ENCODE data around the gene TCF25.

The TCF25 gene

DNA sequence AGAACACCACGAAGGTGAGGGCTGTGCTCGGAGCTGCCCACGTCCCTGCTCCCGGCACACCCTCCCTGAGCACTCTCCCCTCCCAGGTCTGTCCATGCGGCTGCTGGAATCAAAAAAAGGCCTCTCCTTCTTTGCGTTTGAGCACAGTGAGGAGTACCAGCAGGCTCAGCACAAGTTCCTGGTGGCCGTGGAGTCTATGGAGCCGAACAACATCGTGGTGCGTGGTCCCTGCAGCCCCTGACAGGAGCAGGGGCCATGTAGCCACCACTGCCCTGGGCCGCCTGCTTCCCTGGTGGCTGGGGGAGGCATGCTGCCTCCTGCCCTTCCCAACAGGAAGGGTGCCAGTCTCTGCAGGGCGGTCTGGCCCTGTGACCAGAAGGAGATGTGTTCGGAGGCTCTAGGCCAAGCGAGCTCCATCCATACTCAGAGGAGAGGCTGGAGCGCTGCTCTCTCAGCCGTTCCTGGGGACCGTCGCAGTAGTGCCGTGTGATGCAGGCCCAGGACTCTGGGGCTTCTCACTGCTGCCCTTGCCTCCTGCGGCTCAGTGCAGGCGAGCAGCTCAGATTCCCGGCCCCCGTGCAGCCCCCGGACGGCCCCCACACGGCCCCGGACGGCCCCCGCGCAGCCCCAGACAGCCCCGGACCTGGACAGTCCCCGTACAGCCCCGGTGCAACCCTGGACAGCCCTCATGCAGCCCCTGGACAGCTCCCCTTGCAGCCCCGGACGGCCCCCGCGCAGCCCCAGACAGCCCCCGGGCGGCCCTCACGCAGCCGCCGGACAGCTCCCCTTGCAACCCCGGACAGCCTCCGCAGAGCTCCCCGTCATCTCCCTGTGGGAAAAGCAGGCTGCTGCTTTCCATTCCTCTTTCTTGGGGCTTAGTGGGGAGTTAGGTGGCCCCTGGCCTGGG lies 20.5 kb downstream of the TCF25 start:
- H3K9me2 ChIP-seq (replicated peaks; ENCODE audit: low read depth, low read length) = no peaks in the 10 kb centered on the region
- no peak overlapping the region for H3K4me3 ChIP-seq (ENCODE audit: low read length, poor library complexity, severe bottlenecking)
- no peaks in the 10 kb centered on the region for H3K79me2 ChIP-seq (ENCODE audit: insufficient read depth, low read length)
- H3K9ac ChIP-seq (ENCODE audit: low read depth, low read length, poor library complexity, severe bottlenecking) = no peak overlapping the region
- H3K4me2 ChIP-seq (ENCODE audit: low read depth, low read length, poor library complexity, severe bottlenecking) = no peak overlapping the region
- no peaks in the 10 kb centered on the region for H3K9me3 ChIP-seq (ENCODE audit: insufficient read depth, low read depth, low read length)
- no peak overlapping the region for H2AFZ ChIP-seq (ENCODE audit: low read length)
- H4K20me1 ChIP-seq (ENCODE audit: insufficient read depth, low read length, poor library complexity, severe bottlenecking) = no peaks in the 10 kb centered on the region
- H3K4me1 ChIP-seq (ENCODE audit: insufficient read depth, low read length, poor library complexity, severe bottlenecking) = no peaks in the 10 kb centered on the region
- peaks cover 7% of the 10 kb centered on the region; the same call in 1 of the 2 replicates for H3K36me3 ChIP-seq (ENCODE audit: insufficient read depth, low read length)
- TF ChIP-seq, protein P1, sequence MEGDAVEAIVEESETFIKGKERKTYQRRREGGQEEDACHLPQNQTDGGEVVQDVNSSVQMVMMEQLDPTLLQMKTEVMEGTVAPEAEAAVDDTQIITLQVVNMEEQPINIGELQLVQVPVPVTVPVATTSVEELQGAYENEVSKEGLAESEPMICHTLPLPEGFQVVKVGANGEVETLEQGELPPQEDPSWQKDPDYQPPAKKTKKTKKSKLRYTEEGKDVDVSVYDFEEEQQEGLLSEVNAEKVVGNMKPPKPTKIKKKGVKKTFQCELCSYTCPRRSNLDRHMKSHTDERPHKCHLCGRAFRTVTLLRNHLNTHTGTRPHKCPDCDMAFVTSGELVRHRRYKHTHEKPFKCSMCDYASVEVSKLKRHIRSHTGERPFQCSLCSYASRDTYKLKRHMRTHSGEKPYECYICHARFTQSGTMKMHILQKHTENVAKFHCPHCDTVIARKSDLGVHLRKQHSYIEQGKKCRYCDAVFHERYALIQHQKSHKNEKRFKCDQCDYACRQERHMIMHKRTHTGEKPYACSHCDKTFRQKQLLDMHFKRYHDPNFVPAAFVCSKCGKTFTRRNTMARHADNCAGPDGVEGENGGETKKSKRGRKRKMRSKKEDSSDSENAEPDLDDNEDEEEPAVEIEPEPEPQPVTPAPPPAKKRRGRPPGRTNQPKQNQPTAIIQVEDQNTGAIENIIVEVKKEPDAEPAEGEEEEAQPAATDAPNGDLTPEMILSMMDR (conservative IDR thresholded peaks at IDR 0.05; ENCODE audit: low read length) = no peak
- TF ChIP-seq EZH2phosphoT487 (IDR thresholded peaks at IDR 0.05; ENCODE audit: borderline replicate concordance) = no peak
- H3K27me3 ChIP-seq (ENCODE audit: insufficient read depth, low read length, poor library complexity, severe bottlenecking) = no peaks in the 10 kb centered on the region
- no peaks in the 10 kb centered on the region for H3F3A ChIP-seq (ENCODE audit: low read depth)

DNA sequence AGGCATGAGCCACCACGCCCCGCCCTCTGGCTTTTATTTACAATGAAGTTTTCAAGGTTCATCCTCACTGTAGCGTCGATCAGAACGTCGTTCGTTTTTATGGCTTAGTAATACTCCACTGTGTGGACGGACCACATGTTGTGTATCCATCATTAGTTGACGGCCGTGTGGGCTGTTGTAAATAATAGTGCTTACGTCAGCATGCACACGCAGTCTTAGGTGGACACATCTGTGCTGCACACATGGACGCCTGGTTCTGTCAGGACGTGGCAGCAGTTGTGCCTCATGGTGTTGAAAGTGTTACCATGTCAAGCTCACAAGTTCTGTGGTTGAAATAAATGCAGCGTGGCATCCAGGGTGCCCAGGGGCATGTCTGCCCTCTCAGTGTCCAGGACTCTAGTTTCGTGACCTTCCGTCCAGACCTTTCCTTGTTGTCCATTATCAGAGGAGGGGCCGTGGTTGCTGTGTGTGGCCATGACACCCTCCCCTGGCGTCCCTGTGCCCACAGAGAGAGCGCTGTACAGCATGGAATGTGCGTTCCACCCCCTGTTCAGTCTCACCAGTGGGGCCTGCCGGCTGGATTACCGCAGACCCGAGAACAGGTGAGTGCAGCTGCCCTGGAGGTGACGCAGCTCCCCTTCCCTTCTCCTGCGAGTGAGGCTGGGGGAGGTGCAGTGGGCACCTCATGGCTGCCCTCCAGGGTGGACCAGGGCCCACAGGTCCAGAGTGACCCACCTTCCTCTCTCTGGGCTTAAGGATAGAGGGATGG lies 22.3 kb downstream of the TCF25 start:
- H4K20me1 ChIP-seq (ENCODE audit: insufficient read depth, low read length, poor library complexity, severe bottlenecking) = no peaks in the 10 kb centered on the region
- no peaks in the 10 kb centered on the region for H3K9me3 ChIP-seq (ENCODE audit: insufficient read depth, low read depth, low read length)
- no peak overlapping the region for H2AFZ ChIP-seq (ENCODE audit: low read length)
- H3K79me2 ChIP-seq (ENCODE audit: insufficient read depth, low read length) = no peaks in the 10 kb centered on the region
- H3K27me3 ChIP-seq (ENCODE audit: insufficient read depth, low read length, poor library complexity, severe bottlenecking) = no peaks in the 10 kb centered on the region
- peaks cover 13% of the 10 kb centered on the region; the same call in 1 of the 2 replicates for H3K36me3 ChIP-seq (ENCODE audit: insufficient read depth, low read length)
- TF ChIP-seq, protein P1 (conservative IDR thresholded peaks at IDR 0.05; ENCODE audit: low read length) = no peak
- TF ChIP-seq EZH2phosphoT487 (IDR thresholded peaks at IDR 0.05; ENCODE audit: borderline replicate concordance) = no peak
- no peak overlapping the region for H3K4me3 ChIP-seq (ENCODE audit: low read length, poor library complexity, severe bottlenecking)
- H3K4me2 ChIP-seq (ENCODE audit: low read depth, low read length, poor library complexity, severe bottlenecking) = no peak overlapping the region
- no peak overlapping the region for H3K9ac ChIP-seq (ENCODE audit: low read depth, low read length, poor library complexity, severe bottlenecking)
- no peaks in the 10 kb centered on the region for H3K9me2 ChIP-seq (replicated peaks; ENCODE audit: low read depth, low read length)
- H3K4me1 ChIP-seq (ENCODE audit: insufficient read depth, low read length, poor library complexity, severe bottlenecking) = no peaks in the 10 kb centered on the region
- H3F3A ChIP-seq (ENCODE audit: low read depth) = no peaks in the 10 kb centered on the region

DNA sequence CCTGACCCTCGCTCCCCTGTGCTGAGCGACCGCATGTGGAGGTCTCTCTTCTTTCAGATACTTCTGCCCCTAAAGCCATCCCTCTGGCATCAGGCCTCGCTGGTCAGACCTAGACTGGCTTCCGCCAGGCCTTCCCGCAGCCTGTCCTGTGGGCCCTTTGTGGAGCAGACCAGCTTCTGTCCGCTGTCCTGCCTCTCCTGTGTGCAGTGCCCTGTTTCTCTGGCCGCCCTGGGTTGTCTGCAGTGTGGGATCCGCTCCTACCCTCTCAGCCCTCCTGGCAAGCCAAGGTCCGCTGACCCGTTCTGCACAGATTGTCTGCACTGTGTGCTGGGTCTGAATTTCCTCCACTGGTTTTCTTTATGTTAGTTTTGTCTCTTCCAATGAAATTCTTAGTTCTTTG lies 23.8 kb downstream of the TCF25 start:
- TF ChIP-seq, protein P1 (conservative IDR thresholded peaks at IDR 0.05; ENCODE audit: low read length) = no peak
- no peak for TF ChIP-seq EZH2phosphoT487 (IDR thresholded peaks at IDR 0.05; ENCODE audit: borderline replicate concordance)
- H2AFZ ChIP-seq (ENCODE audit: low read length) = no peak overlapping the region
- H3K4me3 ChIP-seq (ENCODE audit: low read length, poor library complexity, severe bottlenecking) = no peak overlapping the region
- no peaks in the 10 kb centered on the region for H3K9me3 ChIP-seq (ENCODE audit: insufficient read depth, low read depth, low read length)
- H3K9ac ChIP-seq (ENCODE audit: low read depth, low read length, poor library complexity, severe bottlenecking) = no peak overlapping the region
- H3K36me3 ChIP-seq (ENCODE audit: insufficient read depth, low read length) = peaks cover 13% of the 10 kb centered on the region; the same call in 1 of the 2 replicates
- no peaks in the 10 kb centered on the region for H3K79me2 ChIP-seq (ENCODE audit: insufficient read depth, low read length)
- H3F3A ChIP-seq (ENCODE audit: low read depth) = no peaks in the 10 kb centered on the region
- H4K20me1 ChIP-seq (ENCODE audit: insufficient read depth, low read length, poor library complexity, severe bottlenecking) = no peaks in the 10 kb centered on the region
- H3K9me2 ChIP-seq (replicated peaks; ENCODE audit: low read depth, low read length) = no peaks in the 10 kb centered on the region
- no peaks in the 10 kb centered on the region for H3K4me1 ChIP-seq (ENCODE audit: insufficient read depth, low read length, poor library complexity, severe bottlenecking)
- no peak overlapping the region for H3K4me2 ChIP-seq (ENCODE audit: low read depth, low read length, poor library complexity, severe bottlenecking)
- no peaks in the 10 kb centered on the region for H3K27me3 ChIP-seq (ENCODE audit: insufficient read depth, low read length, poor library complexity, severe bottlenecking)
